ENCODE data around the gene ARHGEF4. TPM values are rescaled to one million over a fixed set of nuclear protein-coding genes. Genes with fewer than 3 reads are reported as not detected.

ARHGEF4 gene
- total and polyA plus RNA-seq, 5 donors, result 1.8 to 5.2 (median 2.8) TPM

GRCh38 chr2:131039101-131039440 is 202.4 kb downstream of the ARHGEF4 start:
- Histone ChIP-seq H3K27me3 (ENCODE audit: control insufficient read depth, insufficient read depth) (no peaks in the 10 kb centered on the region), H3K9me3 (ENCODE audit: control insufficient read depth, low read length) (no peaks in the 10 kb centered on the region), H3K4me1 (ENCODE audit: control insufficient read depth, insufficient read depth, low read length) (no peaks in the 10 kb centered on the region), H3K27ac (ENCODE audit: low read length) (no peak overlapping the region), H3K4me3 (ENCODE audit: low read length) (no peak overlapping the region)
- intact Hi-C loops (cut with DNase I), result no loop called here
- no peak for DNase-seq
- 93% methylated on average over 9 of the region's 9 CpGs for WGBS
- no peak for ATAC-seq

- no peak overlapping the region for H3K4me3 ChIP-seq (ENCODE audit: low read length)
- H3K27ac ChIP-seq (ENCODE audit: low read length), result no peak overlapping the region
- intact Hi-C loops (cut with DNase I), result no loop called here
- H3K27me3 ChIP-seq (ENCODE audit: control insufficient read depth, insufficient read depth), result no peaks in the 10 kb centered on the region
- 52% methylated on average over 23 of the region's 23 CpGs for WGBS
- no peaks in the 10 kb centered on the region for H3K4me1 ChIP-seq (ENCODE audit: control insufficient read depth, insufficient read depth, low read length)
- DNase-seq, result peak in 1 of 3 donors; percentile 58
- ATAC-seq, result no peak
- H3K9me3 ChIP-seq (ENCODE audit: control insufficient read depth, low read length), result no peaks in the 10 kb centered on the region
These were observed 202.8 kb downstream of the ARHGEF4 start for GRCh38 chr2:131039535-131039907.

GRCh38 chr2:131039908-131040660 is 203.4 kb downstream of the ARHGEF4 start:
- H3K4me3 ChIP-seq (ENCODE audit: low read length), result no peak overlapping the region
- no peak for ATAC-seq
- WGBS, result 26% methylated on average over 75 of the region's 75 CpGs
- no peaks in the 10 kb centered on the region for H3K27me3 ChIP-seq (ENCODE audit: control insufficient read depth, insufficient read depth)
- DNase-seq, result no peak
- H3K9me3 ChIP-seq (ENCODE audit: control insufficient read depth, low read length), result no peaks in the 10 kb centered on the region
- intact Hi-C loops (cut with DNase I), result no loop called here
- H3K27ac ChIP-seq (ENCODE audit: low read length), result no peak overlapping the region
- no peaks in the 10 kb centered on the region for H3K4me1 ChIP-seq (ENCODE audit: control insufficient read depth, insufficient read depth, low read length)

- no peaks in the 10 kb centered on the region for H3K27me3 ChIP-seq (ENCODE audit: control insufficient read depth, insufficient read depth)
- ATAC-seq, result no peak
- intact Hi-C loops (cut with DNase I), result no loop called here
- 53% methylated on average over 23 of the region's 23 CpGs for WGBS
- H3K9me3 ChIP-seq (ENCODE audit: control insufficient read depth, low read length), result no peaks in the 10 kb centered on the region
- no peaks in the 10 kb centered on the region for H3K4me1 ChIP-seq (ENCODE audit: control insufficient read depth, insufficient read depth, low read length)
- H3K27ac ChIP-seq (ENCODE audit: low read length), result no peak overlapping the region
- H3K4me3 ChIP-seq (ENCODE audit: low read length), result no peak overlapping the region
- no peak for DNase-seq
These were observed 204.1 kb downstream of the ARHGEF4 start for GRCh38 chr2:131040661-131041401.

- Histone ChIP-seq H3K4me3 (ENCODE audit: low read length) (no peak overlapping the region), H3K9me3 (ENCODE audit: control insufficient read depth, low read length) (no peaks in the 10 kb centered on the region), H3K4me1 (ENCODE audit: control insufficient read depth, insufficient read depth, low read length) (no peaks in the 10 kb centered on the region), H3K27me3 (ENCODE audit: control insufficient read depth, insufficient read depth) (no peaks in the 10 kb centered on the region), H3K27ac (ENCODE audit: low read length) (no peak overlapping the region)
- no peak for ATAC-seq
- peak in 1 of 3 donors; percentile 36 for DNase-seq
- intact Hi-C loops (cut with DNase I), result no loop called here
- WGBS, result 89% methylated on average over 14 of the region's 14 CpGs
These were observed 204.9 kb downstream of the ARHGEF4 start for GRCh38 chr2:131041402-131042147.

GRCh38 chr2:131042148-131042775 is 205.5 kb downstream of the ARHGEF4 start:
- H3K4me3 ChIP-seq (ENCODE audit: low read length), result no peak overlapping the region
- H3K27ac ChIP-seq (ENCODE audit: low read length), result no peak overlapping the region
- intact Hi-C loops (cut with DNase I), result no loop called here
- H3K9me3 ChIP-seq (ENCODE audit: control insufficient read depth, low read length), result no peaks in the 10 kb centered on the region
- DNase-seq, result no peak
- H3K4me1 ChIP-seq (ENCODE audit: control insufficient read depth, insufficient read depth, low read length), result no peaks in the 10 kb centered on the region
- 94% methylated on average over 7 of the region's 7 CpGs for WGBS
- no peak for ATAC-seq
- no peaks in the 10 kb centered on the region for H3K27me3 ChIP-seq (ENCODE audit: control insufficient read depth, insufficient read depth)

- ATAC-seq, result no peak
- 89% methylated on average over 18 of the region's 18 CpGs for WGBS
- Histone ChIP-seq H3K4me1 (ENCODE audit: control insufficient read depth, insufficient read depth, low read length) (no peaks in the 10 kb centered on the region), H3K27ac (ENCODE audit: low read length) (no peak overlapping the region), H3K9me3 (ENCODE audit: control insufficient read depth, low read length) (no peaks in the 10 kb centered on the region), H3K4me3 (ENCODE audit: low read length) (no peak overlapping the region), H3K27me3 (ENCODE audit: control insufficient read depth, insufficient read depth) (no peaks in the 10 kb centered on the region)
- intact Hi-C loops (cut with DNase I), result no loop called here
- peak in 1 of 3 donors; percentile 36 for DNase-seq
These were observed 206.7 kb downstream of the ARHGEF4 start for GRCh38 chr2:131043199-131044074.

GRCh38 chr2:131044075-131044756 is 207.5 kb downstream of the ARHGEF4 start:
- Histone ChIP-seq H3K4me3 (ENCODE audit: low read length) (no peak overlapping the region), H3K4me1 (ENCODE audit: control insufficient read depth, insufficient read depth, low read length) (no peaks in the 10 kb centered on the region), H3K27me3 (ENCODE audit: control insufficient read depth, insufficient read depth) (no peaks in the 10 kb centered on the region), H3K9me3 (ENCODE audit: control insufficient read depth, low read length) (no peaks in the 10 kb centered on the region), H3K27ac (ENCODE audit: low read length) (no peak overlapping the region)
- WGBS, result 85% methylated on average over 24 of the region's 24 CpGs
- ATAC-seq (no peak), DNase-seq (no peak)
- intact Hi-C loops (cut with DNase I), result no loop called here

GRCh38 chr2:131044757-131045150 is 208.0 kb downstream of the ARHGEF4 start:
- Histone ChIP-seq H3K9me3 (ENCODE audit: control insufficient read depth, low read length) (no peaks in the 10 kb centered on the region), H3K27me3 (ENCODE audit: control insufficient read depth, insufficient read depth) (no peaks in the 10 kb centered on the region), H3K27ac (ENCODE audit: low read length) (no peak overlapping the region), H3K4me3 (ENCODE audit: low read length) (no peak overlapping the region), H3K4me1 (ENCODE audit: control insufficient read depth, insufficient read depth, low read length) (no peaks in the 10 kb centered on the region)
- WGBS, result 95% methylated on average over 11 of the region's 11 CpGs
- ATAC-seq (no peak), DNase-seq (no peak)
- intact Hi-C loops (cut with DNase I), result no loop called here

Measured in right cardiac atrium (tissue), 5 donors.